ENCODE data around the gene NR2F1-AS1. TPM values are rescaled to one million over a fixed set of nuclear protein-coding genes. Genes with fewer than 3 reads are reported as not detected.

The NR2F1-AS1 gene
- total and polyA plus RNA-seq, 2 of the 4 experiments (the other 2 are of a cell fraction): 12.5 to 12.8 TPM

DNA sequence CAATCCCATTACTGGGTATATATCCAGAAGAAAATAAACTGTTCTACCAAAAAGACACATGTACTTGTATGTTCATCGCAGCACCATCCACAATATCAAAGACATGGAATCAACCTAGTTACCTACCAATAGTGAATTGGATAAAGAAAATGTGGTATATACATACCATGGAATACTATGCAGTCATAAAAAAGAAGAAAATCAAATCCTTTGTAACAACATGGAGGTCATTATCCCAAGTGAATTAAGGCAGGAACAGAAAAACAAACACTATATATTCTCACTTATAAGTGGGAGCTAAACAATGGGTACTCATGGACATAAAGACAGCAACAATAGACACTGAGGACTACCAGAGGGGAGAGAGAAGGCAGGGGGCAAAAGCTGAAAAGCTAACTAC is 67.7 kb downstream of the NR2F1-AS1 start:
- Histone ChIP-seq H3K27ac (ENCODE audit: insufficient read depth, low read length) (no peak overlapping the region), H4K8ac (ENCODE audit: low read depth in 2 of 2, low read length in 2 of 2) (0 out of 4 replicates have a peak overlapping the region, but pooled peaks of 1 of the 2 experiments have one; percentile 53), H3K9me3 (ENCODE audit: control insufficient read depth, insufficient read depth, low read length) (no peaks in the 10 kb centered on the region), H3K18ac (ENCODE audit: low read depth, low read length) (peak overlapping the region; percentile 52; the same call in 1 of the 2 replicates), H3K4me2 (ENCODE audit: low read depth, low read length) (no peak overlapping the region), H2AFZ (replicated peaks; ENCODE audit: low read length, poor library complexity) (no peak overlapping the region), H2BK120ac (ENCODE audit: low read depth, low read length) (peak overlapping the region; percentile 10), H4K20me1 (ENCODE audit: insufficient read depth, low read length) (no peaks in the 10 kb centered on the region), H2BK5ac (ENCODE audit: low read depth, low read length, poor library complexity, severe bottlenecking) (peak overlapping the region; percentile 83), H4K91ac (ENCODE audit: insufficient read depth, low read depth, low read length) (no peak overlapping the region), H3K56ac (ENCODE audit: extremely low read depth, insufficient read depth, low read length) (no peak overlapping the region), H2AK5ac (ENCODE audit: low read depth, low read length) (0 out of 2 replicates have a peak overlapping the region, but pooled peaks have one; percentile 66), H3K79me1 (ENCODE audit: low read depth in 1 of 2, low read length in 2 of 2) (peaks cover 11 to 18% of the 10 kb centered on the region in 2 experiments), H3K36me3 (ENCODE audit: control insufficient read depth, insufficient read depth, low read length) (no peaks in the 10 kb centered on the region), H2AK9ac (replicated peaks; ENCODE audit: low read depth, low read length, poor library complexity) (no peak overlapping the region), H3K27me3 (ENCODE audit: control insufficient read depth, insufficient read depth, low read length) (no peaks in the 10 kb centered on the region), H3K4me1 (ENCODE audit: control insufficient read depth, insufficient read depth, low read length) (no peaks in the 10 kb centered on the region; the same call in 1 of the 2 replicates), H3K23ac (ENCODE audit: low read depth, low read length) (0 out of 2 replicates have a peak overlapping the region, but pooled peaks have one; percentile 7), H3K9me1 (ENCODE audit: insufficient read depth, low read length) (no peaks in the 10 kb centered on the region; the same call in 1 of the 2 replicates), H2BK15ac (ENCODE audit: low read depth, low read length) (peak overlapping the region; percentile 72; the same call in 1 of the 3 replicates), H3K4ac (ENCODE audit: low read depth, low read length) (peak overlapping the region; percentile 46), H4K5ac (ENCODE audit: low read depth, low read length) (no peak overlapping the region), H3K14ac (replicated peaks; ENCODE audit: low read depth, low read length) (0 out of 2 replicates have a peak overlapping the region, but pooled peaks have one; percentile 6), H2BK20ac (ENCODE audit: low read depth, low read length) (peak overlapping the region; percentile 70; the same call in 1 of the 2 replicates), H3K9ac (ENCODE audit: low read depth, low read length) (no peak overlapping the region), H3K4me3 (ENCODE audit: insufficient read depth, low read depth, low read length) (no peak overlapping the region)
- ChIA-PET POLR2A (ENCODE audit: unreplicated experiment) (no interaction called here), CTCF (no interaction called here)
- intact Hi-C loops (cut with micrococcal nuclease): no loop called here
- BruUV-seq (replicated peaks): no TSS peak
- no CpG with 5 or more reads among the region's 1 CpG for WGBS, 2 experiments (ENCODE audit: extremely low coverage in 2 of 2, insufficient read length in 1 of 2)
- no peak for TF ChIP-seq FOS (IDR thresholded peaks at IDR 0.05; ENCODE audit: low read depth, low read length)
- TF ChIP-seq SMC3 (IDR thresholded peaks at IDR 0.05; ENCODE audit: low read depth, low read length): no peak
- TF ChIP-seq MAZ (IDR thresholded peaks at IDR 0.05; ENCODE audit: borderline replicate concordance, low read depth, low read length): no peak
- no peak for TF ChIP-seq NFE2L2 (IDR thresholded peaks at IDR 0.05; ENCODE audit: low read depth, low read length)
- no peak for TF ChIP-seq RCOR1 (IDR thresholded peaks at IDR 0.05; ENCODE audit: insufficient replicate concordance, low read length)
- TF ChIP-seq MXI1 (IDR thresholded peaks at IDR 0.05; ENCODE audit: borderline replicate concordance, low read depth, low read length): no peak
- no peak for TF ChIP-seq CEBPB (IDR thresholded peaks at IDR 0.05; ENCODE audit: low read depth, low read length)
- TF ChIP-seq RFX5 (IDR thresholded peaks at IDR 0.05; ENCODE audit: low read depth, low read length): no peak
- TF ChIP-seq, protein P1, sequence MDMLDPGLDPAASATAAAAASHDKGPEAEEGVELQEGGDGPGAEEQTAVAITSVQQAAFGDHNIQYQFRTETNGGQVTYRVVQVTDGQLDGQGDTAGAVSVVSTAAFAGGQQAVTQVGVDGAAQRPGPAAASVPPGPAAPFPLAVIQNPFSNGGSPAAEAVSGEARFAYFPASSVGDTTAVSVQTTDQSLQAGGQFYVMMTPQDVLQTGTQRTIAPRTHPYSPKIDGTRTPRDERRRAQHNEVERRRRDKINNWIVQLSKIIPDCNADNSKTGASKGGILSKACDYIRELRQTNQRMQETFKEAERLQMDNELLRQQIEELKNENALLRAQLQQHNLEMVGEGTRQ (IDR thresholded peaks at IDR 0.05; ENCODE audit: low read depth, low read length): no peak
- no peak for TF ChIP-seq MAFK (IDR thresholded peaks at IDR 0.05; ENCODE audit: low read depth, low read length)
- TF ChIP-seq POLR2A (IDR thresholded peaks at IDR 0.05; ENCODE audit: low read depth, low read length): no peak
- dilution Hi-C loops (cut with HindIII; ENCODE audit: low sequenced_read_pairs, unreplicated experiment): no loop called here
- in situ Hi-C loops (cut with MboI; ENCODE audit: low sequenced_read_pairs): no loop called here
- ATAC-seq (ENCODE audit: low read depth) (no peak), DNase-seq (no peak)

Data from IMR-90 (cell line).